ENCODE results near the gene GLT1D1.

Gene GLT1D1

DNA sequence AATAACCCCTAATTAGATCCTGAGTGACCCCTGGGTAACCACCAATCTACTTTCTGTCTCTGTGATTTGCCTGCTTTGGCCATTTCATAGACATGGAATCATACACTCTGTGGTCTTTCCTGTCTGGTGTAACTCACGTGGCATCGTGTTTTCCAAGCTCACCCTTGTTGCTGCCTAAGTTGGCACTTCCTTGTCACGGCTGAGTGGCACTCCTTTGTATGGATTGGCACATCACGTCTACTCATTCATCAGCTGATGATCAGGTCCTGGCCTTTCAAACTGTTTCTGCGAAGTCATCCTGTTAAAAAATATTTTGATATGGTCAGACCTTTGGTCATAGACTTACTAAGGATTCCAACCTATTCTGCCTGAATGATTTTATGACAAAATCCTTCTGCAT is 87.7 kb downstream of the GLT1D1 start:
- no peak for TF ChIP-seq GATA3 (IDR thresholded peaks at IDR 0.05; ENCODE audit: low read depth, low read length)

DNA sequence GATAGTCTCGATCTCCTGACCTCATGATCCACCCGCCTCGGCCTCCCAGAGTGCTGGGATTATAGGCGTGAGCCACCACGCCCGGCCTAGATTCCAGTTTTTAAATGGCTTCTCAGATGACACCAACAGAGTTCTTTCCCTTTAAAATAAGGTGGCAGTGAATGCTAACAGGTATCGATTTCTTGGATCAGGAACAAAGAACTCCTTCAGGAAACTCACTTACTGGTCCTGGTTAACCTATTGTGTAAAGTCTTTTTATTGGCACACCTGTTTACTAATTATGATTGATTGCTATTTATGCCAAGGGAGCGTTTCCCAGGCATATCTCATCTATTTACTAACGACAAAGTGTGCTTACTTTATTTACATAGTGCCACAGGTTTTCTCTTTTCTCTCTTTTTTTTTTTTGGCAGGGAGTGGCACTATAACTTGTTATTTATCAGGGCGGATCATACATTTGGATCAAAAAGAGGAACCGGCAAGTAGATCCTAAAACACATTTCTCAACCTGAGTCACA is 89.7 kb downstream of the GLT1D1 start:
- TF ChIP-seq GATA2 (IDR thresholded peaks at IDR 0.05; ENCODE audit: low read depth, low read length) (no peak), GATA3 (IDR thresholded peaks at IDR 0.05; ENCODE audit: low read depth, low read length) (no peak)

DNA sequence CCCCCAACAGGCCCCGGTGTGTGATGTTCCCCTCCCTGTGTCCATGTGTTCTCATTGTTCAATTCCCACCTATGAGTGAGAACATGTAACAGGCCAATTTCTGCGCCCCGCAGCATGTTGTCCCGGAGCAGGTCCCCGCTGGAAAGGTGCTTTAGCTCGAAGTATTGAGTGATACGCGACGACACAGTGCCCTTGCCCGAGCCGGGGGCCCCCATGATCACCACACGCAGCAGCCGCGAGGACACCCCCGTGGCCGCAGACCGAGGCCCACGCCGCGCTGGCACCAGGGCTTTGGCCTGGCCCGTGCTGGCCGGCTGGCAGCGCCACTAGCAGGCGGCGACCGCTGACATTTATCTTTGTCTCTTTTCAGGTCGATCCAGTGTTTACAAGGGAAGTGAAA is 91.7 kb downstream of the GLT1D1 start:
- no peak for TF ChIP-seq GATA3 (IDR thresholded peaks at IDR 0.05; ENCODE audit: low read depth, low read length)
- TF ChIP-seq GATA2 (IDR thresholded peaks at IDR 0.05; ENCODE audit: low read depth, low read length), result no peak

DNA sequence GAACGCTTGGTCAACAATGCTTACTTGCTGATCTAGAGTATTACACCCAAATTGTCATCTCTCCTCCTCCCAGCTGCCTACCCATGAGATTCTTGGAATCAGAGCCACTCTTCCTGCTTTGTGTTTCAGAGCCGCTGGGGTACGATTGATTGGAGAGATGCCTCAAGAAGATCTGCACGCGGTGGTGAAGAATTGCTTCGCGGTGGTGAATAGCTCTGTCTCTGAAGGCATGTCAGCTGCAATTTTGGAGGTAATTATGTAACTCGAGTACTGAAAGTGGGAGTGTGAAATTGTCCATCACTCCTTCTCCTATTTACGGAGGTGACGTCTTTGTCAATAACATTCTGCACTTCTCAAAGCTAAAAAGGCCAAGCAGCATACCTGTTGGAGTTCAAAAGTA is 93.9 kb downstream of the GLT1D1 start:
- TF ChIP-seq GATA3 (IDR thresholded peaks at IDR 0.05; ENCODE audit: low read depth, low read length), result no peak

DNA sequence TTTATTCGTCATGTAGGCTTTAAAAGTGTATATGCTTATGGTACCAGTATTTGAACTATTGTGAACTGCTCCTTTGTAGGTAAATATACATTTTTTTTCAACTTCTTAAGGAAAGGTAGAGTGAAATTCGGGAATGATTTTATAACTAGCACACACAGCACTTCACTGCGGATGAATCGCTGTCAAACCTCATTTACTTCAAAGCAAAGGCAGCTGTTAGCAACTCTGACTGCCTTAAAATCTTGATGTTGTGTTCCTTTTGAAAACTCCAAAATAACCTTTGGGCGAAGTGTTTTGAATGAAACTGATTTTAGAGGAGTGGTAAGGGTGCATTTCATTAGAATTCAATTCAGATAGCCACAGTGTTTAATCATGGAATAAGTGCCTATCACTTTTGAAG is 95.8 kb downstream of the GLT1D1 start:
- TF ChIP-seq GATA2 (IDR thresholded peaks at IDR 0.05; ENCODE audit: low read depth, low read length), result no peak
- no peak for TF ChIP-seq GATA3 (IDR thresholded peaks at IDR 0.05; ENCODE audit: low read depth, low read length)

DNA sequence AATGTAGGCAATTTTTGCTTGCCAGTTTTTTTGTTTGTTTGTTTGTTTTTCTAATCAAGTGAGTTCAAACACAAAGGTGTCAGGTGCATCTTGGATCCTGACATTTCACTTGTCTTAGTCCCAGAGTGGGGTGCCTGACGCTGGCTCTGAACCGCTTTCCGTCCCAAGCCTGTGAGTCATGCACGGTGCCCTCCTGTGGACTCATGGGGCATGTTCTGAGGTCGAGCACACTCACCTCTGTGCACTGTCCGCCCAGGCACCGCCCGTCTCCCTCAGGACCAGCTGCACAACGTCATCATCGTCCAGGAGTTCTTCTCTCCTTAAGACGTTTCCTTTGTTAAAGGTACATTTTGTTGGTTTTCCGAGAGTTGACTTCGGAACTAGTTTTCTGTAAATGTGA is 98.2 kb downstream of the GLT1D1 start:
- TF ChIP-seq GATA2 (IDR thresholded peaks at IDR 0.05; ENCODE audit: low read depth, low read length) (no peak), GATA3 (IDR thresholded peaks at IDR 0.05; ENCODE audit: low read depth, low read length) (no peak)

DNA sequence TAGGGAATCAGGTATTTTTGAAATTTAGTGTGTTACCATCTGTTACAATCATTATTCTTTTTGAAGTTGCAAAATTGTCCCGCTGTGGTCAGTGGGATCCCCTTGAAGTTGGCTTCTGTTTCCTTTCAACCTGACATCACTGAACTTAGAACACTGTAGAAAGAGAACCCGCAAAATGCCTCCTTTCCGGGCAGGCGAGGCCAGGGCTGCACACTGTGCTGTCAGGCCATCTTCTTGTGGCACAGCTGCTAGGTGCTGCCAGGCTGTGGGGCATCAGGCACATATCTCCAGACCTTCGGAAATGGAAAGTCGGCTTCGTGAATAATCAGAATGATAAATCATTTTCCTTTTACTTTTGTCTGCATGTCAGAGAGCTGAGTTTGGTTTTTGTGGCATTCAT is 103.5 kb downstream of the GLT1D1 start:
- TF ChIP-seq GATA2 (IDR thresholded peaks at IDR 0.05; ENCODE audit: low read depth, low read length), result no peak
- no peak for TF ChIP-seq GATA3 (IDR thresholded peaks at IDR 0.05; ENCODE audit: low read depth, low read length)

DNA sequence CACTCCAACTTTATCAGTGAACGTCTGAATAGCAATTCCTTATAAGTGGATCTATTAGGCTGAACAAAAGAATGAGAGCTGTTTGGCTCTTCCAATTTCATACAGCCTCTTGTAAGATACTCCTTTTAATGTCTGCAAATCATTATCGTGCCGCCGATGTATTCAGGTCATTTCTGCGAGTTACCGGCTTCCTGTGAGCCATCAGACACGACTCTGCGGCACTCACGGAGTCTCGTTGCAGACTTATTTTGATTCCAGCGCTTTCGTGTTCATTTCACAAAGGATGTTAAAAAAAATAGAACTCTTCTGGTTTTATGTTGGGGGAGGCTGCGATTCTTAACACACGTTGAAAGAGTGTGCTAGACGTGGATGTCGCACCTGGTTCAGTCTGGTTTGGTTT is 106.6 kb downstream of the GLT1D1 start:
- no peak for TF ChIP-seq GATA3 (IDR thresholded peaks at IDR 0.05; ENCODE audit: low read depth, low read length)
- no peak for TF ChIP-seq GATA2 (IDR thresholded peaks at IDR 0.05; ENCODE audit: low read depth, low read length)

DNA sequence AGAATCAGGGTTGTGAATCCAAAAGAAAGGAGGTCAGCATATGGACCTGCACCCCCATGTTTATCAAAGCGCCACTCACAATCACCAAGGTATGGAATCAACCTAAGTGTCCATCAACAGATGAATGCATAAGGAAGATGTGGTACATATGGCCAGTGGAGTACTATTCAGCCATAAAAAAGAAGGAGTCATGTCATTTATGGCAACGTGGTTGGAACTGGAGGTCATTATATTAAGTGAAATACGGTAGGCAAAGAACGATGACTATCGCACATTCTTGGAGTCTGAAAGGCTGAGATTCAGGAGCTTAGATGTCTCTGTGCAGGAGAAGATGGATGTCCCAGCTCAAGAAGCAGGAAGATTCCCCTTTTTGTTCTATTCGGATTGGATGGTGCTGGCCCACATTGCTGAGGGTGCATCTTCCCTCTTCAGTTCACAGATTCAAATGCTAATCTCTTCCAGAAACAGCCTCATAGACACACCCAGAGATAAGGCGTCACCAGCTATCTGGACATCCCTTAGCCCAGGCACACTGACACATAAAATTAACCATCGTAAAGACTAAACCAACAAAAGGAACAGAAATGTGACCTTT is 108.1 kb downstream of the GLT1D1 start:
- no peak for TF ChIP-seq GATA2 (IDR thresholded peaks at IDR 0.05; ENCODE audit: low read depth, low read length)
- no peak for TF ChIP-seq GATA3 (IDR thresholded peaks at IDR 0.05; ENCODE audit: low read depth, low read length)

DNA sequence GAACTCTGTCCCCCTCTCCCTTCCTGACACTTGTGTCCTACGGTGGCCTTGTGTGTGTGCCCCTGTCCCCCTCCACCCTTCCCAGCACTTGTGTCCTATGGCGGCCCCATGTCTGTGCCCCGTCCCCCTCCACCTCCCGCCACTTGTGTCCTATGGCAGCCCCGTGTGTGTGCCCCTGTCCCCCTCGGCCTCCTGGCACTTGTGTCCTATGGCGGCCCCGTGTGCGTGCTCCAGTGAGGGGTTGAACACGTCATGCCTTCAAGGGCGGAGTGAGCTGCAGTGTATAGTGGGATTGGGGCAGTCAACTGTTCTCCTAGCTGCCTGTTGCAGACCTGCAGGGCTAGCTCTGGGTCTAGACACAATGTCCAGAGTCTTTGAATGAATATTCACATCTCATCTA is 108.7 kb downstream of the GLT1D1 start:
- TF ChIP-seq GATA3 (IDR thresholded peaks at IDR 0.05; ENCODE audit: low read depth, low read length) (no peak), GATA2 (IDR thresholded peaks at IDR 0.05; ENCODE audit: low read depth, low read length) (no peak)

DNA sequence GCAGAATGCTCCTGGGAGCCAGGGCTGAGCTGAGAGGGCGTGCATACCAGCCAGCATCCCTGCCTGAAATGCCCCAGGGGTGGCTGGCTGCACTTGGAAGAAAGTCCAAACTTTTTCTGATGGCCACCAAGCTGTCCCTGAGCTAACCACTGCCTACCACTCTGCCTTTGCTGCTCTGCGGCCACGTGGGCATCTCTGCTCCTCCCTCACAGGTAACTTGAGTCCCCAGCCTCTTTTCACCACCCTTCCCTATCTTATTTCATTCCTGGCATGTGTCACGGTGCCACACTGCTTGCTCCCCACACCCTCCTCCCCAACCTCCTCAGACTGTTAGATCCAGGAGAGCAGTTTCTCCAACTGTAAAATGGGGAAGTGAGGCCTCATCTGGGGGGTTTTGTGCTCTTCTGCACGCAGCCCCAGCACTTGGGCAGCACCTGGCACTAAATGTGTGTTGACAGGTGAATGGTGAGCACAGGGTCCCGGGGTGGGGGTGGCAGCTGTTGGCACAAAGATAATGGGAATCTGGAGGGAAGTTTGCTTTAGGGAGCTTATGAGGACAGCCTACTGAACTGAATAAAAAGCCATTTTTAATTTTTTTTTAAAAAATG is 113.0 kb downstream of the GLT1D1 start:
- TF ChIP-seq GATA3 (IDR thresholded peaks at IDR 0.05; ENCODE audit: low read depth, low read length), result no peak
- no peak for TF ChIP-seq GATA2 (IDR thresholded peaks at IDR 0.05; ENCODE audit: low read depth, low read length)

DNA sequence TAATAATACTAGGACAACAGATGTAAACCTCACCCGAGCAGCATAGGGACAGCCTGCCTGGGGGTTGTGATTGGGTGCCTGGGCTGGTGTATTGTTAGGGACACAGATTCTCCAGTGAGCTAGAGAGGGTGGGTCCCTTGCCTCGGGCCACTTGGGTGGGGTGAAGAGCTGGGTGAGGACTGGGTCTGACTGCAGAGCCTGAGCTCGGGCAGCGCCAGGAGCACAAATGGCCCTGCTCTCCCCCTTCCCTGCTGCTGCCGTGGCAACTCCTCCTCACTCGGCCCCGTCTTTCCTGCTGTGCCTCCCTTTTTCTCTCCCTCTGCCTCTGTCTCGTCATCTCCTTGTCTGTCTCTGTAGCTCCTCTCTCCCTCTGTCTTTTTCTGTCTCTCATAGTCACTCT is 115.4 kb downstream of the GLT1D1 start:
- TF ChIP-seq GATA2 (IDR thresholded peaks at IDR 0.05; ENCODE audit: low read depth, low read length) (no peak), GATA3 (IDR thresholded peaks at IDR 0.05; ENCODE audit: low read depth, low read length) (no peak)

DNA sequence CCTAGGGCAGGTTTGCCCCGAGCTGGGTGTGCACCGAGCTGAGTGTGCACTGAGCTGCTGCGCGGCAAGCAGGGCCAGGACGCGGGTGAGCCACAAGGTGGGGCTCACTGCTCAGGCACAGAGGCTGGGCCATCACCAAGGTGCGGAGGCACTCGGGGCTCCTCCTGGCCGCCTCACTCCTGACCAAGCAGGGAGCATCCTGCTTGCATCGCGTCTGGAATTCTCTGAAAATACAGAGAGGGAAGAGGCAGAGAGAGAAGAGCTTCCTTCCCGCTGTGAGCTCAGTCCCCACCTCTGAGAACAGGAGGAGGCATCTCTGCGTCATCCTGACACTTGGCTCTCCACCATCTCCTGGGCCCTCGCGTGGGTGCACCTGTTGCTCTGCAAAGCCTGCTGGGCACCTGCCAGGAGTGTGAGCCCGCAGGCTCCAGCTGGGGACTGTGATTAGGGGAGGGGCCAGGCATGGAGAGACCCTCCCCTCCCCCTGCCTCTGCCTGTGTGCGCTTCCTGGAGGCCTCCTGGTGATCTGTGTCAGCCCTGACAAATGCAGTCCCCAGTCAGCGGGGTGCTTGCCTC is 116.3 kb downstream of the GLT1D1 start:
- no peak for TF ChIP-seq GATA2 (IDR thresholded peaks at IDR 0.05; ENCODE audit: low read depth, low read length)
- no peak for TF ChIP-seq GATA3 (IDR thresholded peaks at IDR 0.05; ENCODE audit: low read depth, low read length)

DNA sequence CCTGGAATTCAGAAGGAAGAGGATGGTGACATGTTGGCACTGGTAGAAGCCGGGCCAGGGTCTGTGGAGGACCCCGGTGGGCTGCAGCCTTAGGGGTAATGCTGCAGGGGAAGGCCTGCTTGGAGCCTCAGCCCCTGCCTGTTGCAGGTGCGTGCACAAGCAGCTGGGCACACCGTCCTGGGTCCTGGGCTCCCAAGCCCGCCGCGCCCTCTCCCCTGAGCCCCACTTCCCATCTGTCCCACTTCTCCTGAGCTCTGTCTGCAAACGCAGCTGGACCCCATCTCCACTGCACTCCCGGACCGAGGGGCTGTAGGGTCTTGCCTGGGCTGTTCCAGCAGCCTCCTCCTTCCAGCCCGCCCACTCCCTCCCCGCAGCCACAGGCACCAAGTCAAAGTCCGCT is 116.8 kb downstream of the GLT1D1 start:
- TF ChIP-seq GATA2 (IDR thresholded peaks at IDR 0.05; ENCODE audit: low read depth, low read length) (no peak), GATA3 (IDR thresholded peaks at IDR 0.05; ENCODE audit: low read depth, low read length) (no peak)

DNA sequence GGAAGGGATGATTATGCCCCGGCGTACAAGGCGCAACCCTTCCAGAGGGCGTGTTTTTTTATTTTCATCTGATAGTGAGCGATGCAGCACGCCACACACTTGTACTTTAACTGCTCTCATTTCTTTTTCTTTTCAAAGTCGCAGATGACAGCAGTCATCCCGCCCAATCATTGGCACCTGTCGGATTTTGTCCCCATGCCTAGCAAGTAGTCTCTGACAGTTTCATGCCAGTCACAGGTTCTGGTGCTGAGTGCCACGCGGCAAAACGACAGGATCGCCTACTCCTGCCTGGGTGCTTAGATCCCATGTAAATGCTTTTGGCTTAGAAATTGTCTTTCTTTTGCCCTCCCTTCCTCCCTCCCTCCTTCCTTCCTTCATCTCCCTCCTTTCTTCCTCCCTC is 117.7 kb downstream of the GLT1D1 start:
- no peak for TF ChIP-seq GATA2 (IDR thresholded peaks at IDR 0.05; ENCODE audit: low read depth, low read length)
- no peak for TF ChIP-seq GATA3 (IDR thresholded peaks at IDR 0.05; ENCODE audit: low read depth, low read length)
